CD4-positive, alpha-beta T cell treated with Interleukin-17A for 1 hour (primary cell): ENCODE measurements around the gene PRPF38B.
A peak's percentile ranks its signal among the peaks of the same experiment; 100 is the strongest.
"Not testable (repeated sequence)": the region's sequence is repeated elsewhere in the genome, so short reads cannot be mapped to it uniquely, and the experiment has no call there.

Experiments
- DNase-seq: peaks from one replicate; pipeline ENCODE4 v3.0.0-alpha.2; 2020

Gene PRPF38B, protein sequence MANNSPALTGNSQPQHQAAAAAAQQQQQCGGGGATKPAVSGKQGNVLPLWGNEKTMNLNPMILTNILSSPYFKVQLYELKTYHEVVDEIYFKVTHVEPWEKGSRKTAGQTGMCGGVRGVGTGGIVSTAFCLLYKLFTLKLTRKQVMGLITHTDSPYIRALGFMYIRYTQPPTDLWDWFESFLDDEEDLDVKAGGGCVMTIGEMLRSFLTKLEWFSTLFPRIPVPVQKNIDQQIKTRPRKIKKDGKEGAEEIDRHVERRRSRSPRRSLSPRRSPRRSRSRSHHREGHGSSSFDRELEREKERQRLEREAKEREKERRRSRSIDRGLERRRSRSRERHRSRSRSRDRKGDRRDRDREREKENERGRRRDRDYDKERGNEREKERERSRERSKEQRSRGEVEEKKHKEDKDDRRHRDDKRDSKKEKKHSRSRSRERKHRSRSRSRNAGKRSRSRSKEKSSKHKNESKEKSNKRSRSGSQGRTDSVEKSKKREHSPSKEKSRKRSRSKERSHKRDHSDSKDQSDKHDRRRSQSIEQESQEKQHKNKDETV

GRCh38 chr1:108691942-108692723, at the start of gene PRPF38B:
Gene PRPF38B (plus strand): TSS chr1:108692310. CDS start chr1:108692592, 282 bp downstream.
- peak; percentile 93 for DNase-seq

- peak; percentile 79 for DNase-seq
Measured at GRCh38 chr1:108643492-108644335, 48.4 kb upstream of the PRPF38B start.

- DNase-seq = peak; percentile 75
Measured at GRCh38 chr1:108644984-108645383, 47.1 kb upstream of the PRPF38B start.

- DNase-seq = peak; percentile 40
Measured at GRCh38 chr1:108645564-108646184, 46.4 kb upstream of the PRPF38B start.

GRCh38 chr1:108646265-108646647, 45.9 kb upstream of the PRPF38B start:
- DNase-seq = no peak

- peak; percentile 90 for DNase-seq
Measured at GRCh38 chr1:108646648-108647269, 45.4 kb upstream of the PRPF38B start.

- peak; percentile 39 for DNase-seq
Measured at GRCh38 chr1:108653431-108654105, 38.5 kb upstream of the PRPF38B start.

GRCh38 chr1:108657356-108658080, 34.6 kb upstream of the PRPF38B start:
- DNase-seq = no peak

GRCh38 chr1:108661030-108661609, 31.0 kb upstream of the PRPF38B start, which contains the start of gene HENMT1:
Gene HENMT1 (minus strand): TSS chr1:108661093. CDS start chr1:108659884, 1,209 bp downstream.
- DNase-seq = peak; percentile 81

GRCh38 chr1:108663074-108663473, 29.0 kb upstream of the PRPF38B start:
- no peak for DNase-seq

GRCh38 chr1:108664481-108664880, 27.6 kb upstream of the PRPF38B start:
- no peak for DNase-seq

- DNase-seq = no peak
Measured at GRCh38 chr1:108665067-108665466, 27.0 kb upstream of the PRPF38B start.

DNA sequence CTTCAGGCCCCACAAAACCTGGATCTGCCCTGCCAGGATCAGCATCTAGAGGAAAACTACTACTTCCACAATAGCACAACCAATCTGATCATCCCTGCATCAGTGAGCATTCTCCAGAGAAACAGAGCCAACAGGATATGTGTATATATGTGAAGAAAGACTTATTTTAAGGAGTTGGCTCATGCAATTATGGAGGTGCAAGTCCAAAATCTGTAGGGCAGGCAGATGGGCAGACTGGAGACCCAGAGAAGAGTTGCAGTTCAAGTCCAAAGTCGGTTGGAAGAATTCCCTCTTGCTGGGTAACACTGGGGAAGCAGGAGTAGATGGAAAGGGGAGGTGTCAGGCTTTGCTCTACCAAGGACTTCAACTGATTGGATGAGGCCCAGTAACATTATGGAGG, 26.3 kb upstream of the PRPF38B start:
- DNase-seq = no peak

DNA sequence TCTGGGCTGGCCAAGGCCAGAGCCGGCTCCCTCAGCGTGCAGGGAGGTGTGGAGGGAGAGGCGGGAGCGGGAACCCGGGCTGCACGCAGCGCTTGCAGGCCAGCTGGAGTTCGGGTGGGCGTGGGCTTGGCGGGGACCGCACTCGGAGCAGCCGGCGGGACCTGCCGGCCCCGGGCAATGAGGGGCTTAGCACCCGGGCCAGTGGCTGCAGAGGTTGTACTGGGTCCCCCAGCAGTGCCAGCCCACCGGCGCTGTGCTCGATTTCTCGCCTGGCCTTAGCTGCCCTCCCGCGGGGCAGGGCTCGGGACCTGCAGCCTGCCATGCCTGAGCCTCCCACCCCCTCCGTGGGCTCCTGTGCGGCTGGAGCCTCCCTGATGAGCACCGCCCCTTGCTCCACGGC, 24.7 kb upstream of the PRPF38B start:
- not testable (repeated sequence) for DNase-seq

- DNase-seq = no peak
Measured at GRCh38 chr1:108668777-108669176, 23.3 kb upstream of the PRPF38B start.

DNA sequence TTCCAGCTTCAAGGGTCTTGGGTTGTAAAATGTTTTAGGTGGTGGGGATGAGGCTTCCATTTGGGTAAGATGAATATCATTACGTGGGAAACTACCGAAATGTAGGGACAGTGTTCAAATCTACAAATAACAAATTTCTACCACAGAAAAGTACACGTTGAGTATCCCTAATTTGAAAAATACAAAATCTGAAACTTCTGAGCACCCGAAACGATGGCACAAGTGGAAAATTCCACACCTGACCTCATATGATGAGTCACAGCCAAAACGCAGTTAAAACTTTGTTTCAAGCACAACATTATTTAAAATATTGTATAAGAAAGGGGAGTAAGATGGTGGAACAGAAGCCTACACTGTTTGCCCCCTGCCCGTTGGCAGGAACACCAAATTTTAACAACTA, 22.4 kb upstream of the PRPF38B start:
- no peak for DNase-seq

DNA sequence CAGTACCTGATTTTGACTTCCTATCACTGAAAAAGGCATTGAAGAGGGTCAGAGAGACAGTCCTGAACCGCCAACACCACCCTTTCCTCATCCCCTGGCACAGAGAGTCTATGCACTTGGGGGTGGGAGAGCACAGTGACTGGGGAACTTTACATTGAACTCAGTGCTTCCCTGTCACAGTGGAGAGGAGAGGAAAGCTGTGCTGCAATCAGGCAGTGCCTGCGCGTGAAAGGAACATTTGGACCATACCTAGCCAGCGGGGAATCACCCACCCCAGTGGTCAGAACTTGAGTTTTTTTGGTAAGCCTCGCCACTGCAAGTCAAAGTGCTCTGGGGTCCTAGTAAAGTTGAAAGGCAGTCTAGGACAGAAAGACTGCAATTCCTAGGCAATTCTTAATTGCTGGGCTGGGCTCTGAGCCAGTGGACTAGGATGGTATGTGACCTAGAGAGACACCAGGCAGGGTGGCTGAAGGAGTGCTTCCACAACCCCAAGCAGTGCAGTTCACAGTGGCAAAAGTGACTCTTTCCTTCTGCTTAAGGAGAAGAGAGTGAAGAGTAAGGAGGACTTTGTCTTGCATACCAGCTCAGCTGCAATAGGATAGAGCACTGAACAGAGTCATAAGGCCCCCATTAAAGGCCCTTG, 21.9 kb upstream of the PRPF38B start:
- no peak for DNase-seq

DNA sequence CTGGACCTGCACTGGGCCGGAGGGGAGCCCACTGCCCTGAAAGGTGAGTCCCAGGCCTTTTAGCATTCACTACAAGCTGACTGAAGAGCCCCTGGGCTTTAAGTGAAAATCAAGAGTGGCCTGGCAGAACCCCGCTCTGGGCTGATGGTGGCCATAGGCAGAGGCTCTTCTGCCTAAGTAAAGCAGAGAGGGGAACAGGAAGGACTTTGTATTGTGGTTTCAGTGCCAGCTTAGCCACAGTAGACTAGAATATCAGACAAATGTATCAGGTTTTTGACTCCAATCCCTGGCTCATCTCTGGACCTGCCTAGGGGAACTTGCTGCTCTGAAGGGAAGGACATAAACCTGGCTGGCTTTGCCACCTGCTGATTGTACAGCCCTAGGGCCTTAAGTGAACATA, 21.0 kb upstream of the PRPF38B start:
- no peak for DNase-seq

GRCh38 chr1:108678706-108679105, 13.4 kb upstream of the PRPF38B start:
- no peak for DNase-seq
